Epithelial cell of esophagus (primary cell): ENCODE results near the gene FN3KRP.

ENCODE experiments used
- DNase-seq: peaks from one replicate; pipeline ENCODE4 v3.0.0; 2010; ENCODE audit warnings: low read depth
- H3K4me3 ChIP-seq: 2 replicates; pipeline ENCODE4 v1.5.1; 2011; ENCODE audit warnings: mild to moderate bottlenecking, low read length, control low read depth
- CTCF ChIP-seq: IDR thresholded peaks from 2 replicates; pipeline ENCODE4 v1.5.1; 2011; ENCODE audit warnings: low read depth, mild to moderate bottlenecking, low read length, control low read depth, inconsistent platforms; ENCODE audit not compliant: insufficient read depth; ENCODE audit errors: missing control alignments

FN3KRP gene

GRCh38 chr17:82709676-82710498, 6.6 kb upstream of the FN3KRP start:
- H3K4me3 ChIP-seq, result no peak overlapping the region

GRCh38 chr17:82710499-82711232, 5.8 kb upstream of the FN3KRP start:
- H3K4me3 ChIP-seq, result no peak overlapping the region
- no peak for TF ChIP-seq CTCF

More at GRCh38 chr17:82709676-82710498, 6.6 kb upstream of the FN3KRP start:
- DNase-seq, result no peak
- TF ChIP-seq CTCF, result no peak

GRCh38 chr17:82713071-82713723, 3.3 kb upstream of the FN3KRP start:
- DNase-seq, result no peak
- TF ChIP-seq CTCF, result no peak
- no peak overlapping the region for H3K4me3 ChIP-seq

More at GRCh38 chr17:82710499-82711232, 5.8 kb upstream of the FN3KRP start:
- no peak for DNase-seq

GRCh38 chr17:82718986-82719685, 2.6 kb downstream of the FN3KRP start:
- TF ChIP-seq CTCF, result no peak
- no peak for DNase-seq
- H3K4me3 ChIP-seq, result no peak overlapping the region

- no peak for TF ChIP-seq CTCF
- no peak for DNase-seq
- no peak overlapping the region for H3K4me3 ChIP-seq
Observed at GRCh38 chr17:82720204-82720603, 3.7 kb downstream of the FN3KRP start.

GRCh38 chr17:82722341-82723013, 6.0 kb downstream of the FN3KRP start:
- no peak overlapping the region for H3K4me3 ChIP-seq
- DNase-seq, result no peak
- TF ChIP-seq CTCF, result no peak
